HCT116 (cell line): Measurements from ENCODE around the gene PEAK1. TPM values are rescaled to one million over a fixed set of nuclear protein-coding genes. Genes with fewer than 3 reads are reported as not detected.

Source experiments
- ATAC-seq: fragments of 200-7000 bp; cut with Tn5 transposase; 2 replicates; pipeline ENCODE4 v1.9.1; 2020; ENCODE audit warnings: mild to moderate bottlenecking, moderate library complexity
- BruUV-seq: library from RNA; stranded (reverse); fragments of 400-500 nt; replicated peaks from 2 replicates; lab custom pipeline; 2021; lab: Mats Ljungman, UMichigan
- CTCF ChIA-PET: fragments of 300-600 bp; sonication (Branson Sonifier 250); formaldehyde crosslinking; loops from one replicate; lab custom pipeline; 2021; ENCODE audit warnings: antibody characterized with exemption; lab: Charles Lee
- POLR2A ChIA-PET: fragments of 300-600, 350-600 bp; sonication (Branson Sonifier 250); formaldehyde crosslinking; loops from one replicate; lab custom pipeline; 2021; ENCODE audit warnings: antibody characterized with exemption; lab: Charles Lee
- RAD21 ChIA-PET, 2 experiments: fragments of 300-600 bp; sonication (Branson Sonifier 250); formaldehyde crosslinking; loops; one replicate each; lab custom pipeline; 2023; ENCODE audit warnings: low total read pairs in 2 of 2; ENCODE audit not compliant: uncharacterized antibody in 2 of 2, unreplicated experiment in 2 of 2, low non-redundant PET in 1 of 2; lab: Charles Lee
- DNase-seq: peaks from one replicate; pipeline ENCODE4 v3.0.0-alpha.2; 2010; ENCODE audit warnings: low read depth, low spot score
- H2AFZ ChIP-seq: fragments of 200-600 bp; shearing (Covaris generic), sonication (generic); 2 replicates; pipeline ENCODE4 v1.6.1; 2017; ENCODE audit warnings: low read depth, mixed run types, mixed read lengths, antibody characterized with exemption, low read length; ENCODE audit not compliant: poor library complexity, severe bottlenecking
- H3K27ac ChIP-seq: 2 replicates; pipeline ENCODE4 v1.5.1; 2012; ENCODE audit warnings: low read depth, low read length
- H3K27me3 ChIP-seq: fragments of 200-600 bp; sonication (generic); 2 replicates; pipeline ENCODE4 v1.6.1; 2016; ENCODE audit warnings: mixed run types, low read length, mixed read lengths; ENCODE audit not compliant: insufficient read depth
- H3K36me3 ChIP-seq, 2 experiments: fragments of 200-500 bp in 1 of 2; fragments of 200-600 bp in 1 of 2; sonication (Bioruptor generic) in 1 of 2; sonication (generic) in 1 of 2; 2 replicates each; pipeline versions ENCODE4 v1.5.1 to v1.6.1; 2014 to 2016; ENCODE audit warnings: low read length in 2 of 2, inconsistent platforms in 1 of 2, mixed read lengths in 1 of 2, mixed run types in 1 of 2; ENCODE audit not compliant: insufficient read depth in 2 of 2, control insufficient read depth in 1 of 2
- H3K4me1 ChIP-seq, 2 experiments: fragments of 200-600 bp in 1 of 2; sonication (generic) in 1 of 2; 2 replicates each; pipeline versions ENCODE4 v1.5.1 to v1.6.1; 2012 to 2017; ENCODE audit warnings: low read length in 2 of 2, inconsistent platforms in 1 of 2, mild to moderate bottlenecking in 1 of 2, mixed read lengths in 1 of 2, mixed run types in 1 of 2, moderate library complexity in 1 of 2; ENCODE audit not compliant: insufficient read depth in 2 of 2, control insufficient read depth in 1 of 2
- H3K4me2 ChIP-seq: fragments of 200-600 bp; sonication (generic); 2 replicates; pipeline ENCODE4 v1.6.1; 2017; ENCODE audit warnings: mixed run types, low read length, mixed read lengths
- H3K4me3 ChIP-seq, 2 experiments: fragments of 200-600 bp in 1 of 2; sonication (generic) in 1 of 2; replicated peaks in 1 of 2; 2 replicates each; pipeline ENCODE4 v1.5.1; 2011 to 2016; ENCODE audit warnings: low read length in 2 of 2, control low read depth in 1 of 2, low read depth in 1 of 2, mild to moderate bottlenecking in 1 of 2, mixed read lengths in 1 of 2, mixed run types in 1 of 2
- H3K79me2 ChIP-seq: fragments of 200-600 bp; sonication (generic); 2 replicates; pipeline ENCODE4 v1.6.1; 2017; ENCODE audit warnings: mild to moderate bottlenecking, mixed run types, low read length, moderate library complexity, mixed read lengths; ENCODE audit not compliant: insufficient read depth
- H3K9ac ChIP-seq: fragments of 200-600 bp; sonication (generic); 2 replicates; pipeline ENCODE4 v1.6.1; 2016; ENCODE audit warnings: low read length, mixed read lengths
- H3K9me2 ChIP-seq: fragments of 200-600 bp; sonication (generic), shearing (Covaris generic); 2 replicates; pipeline ENCODE4 v1.6.1; 2017; ENCODE audit warnings: mixed run types, mild to moderate bottlenecking, moderate library complexity; ENCODE audit not compliant: insufficient read depth
- H3K9me3 ChIP-seq, 2 experiments: fragments of 200-500 bp in 1 of 2; fragments of 200-600 bp in 1 of 2; sonication (Bioruptor generic) in 1 of 2; sonication (generic) in 1 of 2; 2 replicates each; pipeline ENCODE4 v1.6.1; 2014 to 2017; ENCODE audit warnings: low read length in 2 of 2, mixed read lengths in 2 of 2, inconsistent platforms in 1 of 2, low read depth in 1 of 2, mild to moderate bottlenecking in 1 of 2, mixed run types in 1 of 2, moderate library complexity in 1 of 2; ENCODE audit not compliant: control insufficient read depth in 1 of 2, insufficient read depth in 1 of 2
- H4K20me1 ChIP-seq: fragments of 200-600 bp; sonication (generic), shearing (Covaris generic); 2 replicates; pipeline ENCODE4 v1.6.1; 2017; ENCODE audit warnings: mixed run types, mild to moderate bottlenecking, moderate library complexity; ENCODE audit not compliant: insufficient read depth
- ATF3 ChIP-seq: IDR thresholded peaks from 2 replicates; pipeline ENCODE4 v1.6.1; 2012
- CEBPB ChIP-seq: IDR thresholded peaks from 2 replicates; pipeline ENCODE4 v1.6.1; 2012; ENCODE audit warnings: low read depth
- CTCF ChIP-seq, 3 experiments: fragments of 200-600 bp in 1 of 3; sonication (generic) in 1 of 3; IDR thresholded peaks in 2 of 3; conservative IDR thresholded peaks in 1 of 3; 2 replicates each; pipeline ENCODE4 v1.5.1; 2012 to 2017; ENCODE audit warnings: low read depth in 2 of 3, low read length in 2 of 3, antibody characterized with exemption in 1 of 3, borderline replicate concordance in 1 of 3, control low read depth in 1 of 3, mild to moderate bottlenecking in 1 of 3, mixed read lengths in 1 of 3, mixed run types in 1 of 3, moderate library complexity in 1 of 3; ENCODE audit not compliant: insufficient read depth in 1 of 3
- EZH2 ChIP-seq: fragments of 200-600 bp; sonication (generic); IDR thresholded peaks from 2 replicates; pipeline ENCODE4 v1.6.1; 2017; ENCODE audit warnings: antibody characterized with exemption, mixed run types
- FOSL1 ChIP-seq: IDR thresholded peaks from 2 replicates; pipeline ENCODE4 v1.6.1; 2012; ENCODE audit warnings: low read depth
- JUND ChIP-seq: IDR thresholded peaks from 2 replicates; pipeline ENCODE4 v1.6.1; 2012
- MAX ChIP-seq: IDR thresholded peaks from 2 replicates; pipeline ENCODE4 v1.6.1; 2012
- POLR2AphosphoS5 ChIP-seq: IDR thresholded peaks from 2 replicates; pipeline ENCODE4 v1.6.1; 2011; ENCODE audit warnings: mild to moderate bottlenecking, low read depth, low read length, moderate library complexity
- RAD21 ChIP-seq: IDR thresholded peaks from 2 replicates; pipeline ENCODE4 v1.6.1; 2012; ENCODE audit warnings: low read depth, mild to moderate bottlenecking
- REST ChIP-seq: IDR thresholded peaks from 2 replicates; pipeline ENCODE4 v1.6.1; 2012; ENCODE audit warnings: low read depth
- SIN3A ChIP-seq: IDR thresholded peaks from 2 replicates; pipeline ENCODE4 v1.6.1; 2012; ENCODE audit warnings: low read depth
- TCF7L2 ChIP-seq: IDR thresholded peaks from 2 replicates; pipeline ENCODE4 v1.7.0; 2011; ENCODE audit warnings: borderline replicate concordance, inconsistent platforms; ENCODE audit not compliant: insufficient read depth, insufficient read length; ENCODE audit errors: extremely low read depth
- YY1 ChIP-seq: IDR thresholded peaks from 2 replicates; pipeline ENCODE4 v1.6.1; 2011; ENCODE audit warnings: low read length, low read depth, moderate library complexity, mild to moderate bottlenecking; ENCODE audit not compliant: insufficient replicate concordance; ENCODE audit errors: extremely low read depth
- ZBTB33 ChIP-seq: IDR thresholded peaks from 2 replicates; pipeline ENCODE4 v1.6.1; 2011; ENCODE audit warnings: mild to moderate bottlenecking, low read length, moderate library complexity; ENCODE audit not compliant: insufficient replicate concordance; ENCODE audit errors: extremely low read depth
- ZNF274 ChIP-seq: fragments of 200-500 bp; sonication (Bioruptor generic); IDR thresholded peaks from 2 replicates; pipeline ENCODE4 v1.6.1; 2014; ENCODE audit warnings: mild to moderate bottlenecking, low read depth, low read length, inconsistent platforms
- intact Hi-C: fragments of 100-400 bp; cut with micrococcal nuclease; formaldehyde crosslinking; loops from 2 replicates; pipeline ENCODE4 v1.10.0; 2022
- total RNA-seq: library from RNA; stranded (reverse); gene quantifications from one replicate; pipeline ENCODE4 v1.2.1, GENCODE V29; 2021; ENCODE audit not compliant: unreplicated experiment

The PEAK1 gene
- total RNA-seq, 1 experiment from 2014 or later = 23.4 TPM

- TF ChIP-seq YY1 = no peak
- no peak for TF ChIP-seq JUND
- no peak for TF ChIP-seq ATF3
- no peak for TF ChIP-seq CEBPB
- no peak for TF ChIP-seq EZH2
- no peak for TF ChIP-seq REST
- TF ChIP-seq SIN3A = no peak
- TF ChIP-seq FOSL1 = no peak
- no peak for TF ChIP-seq POLR2AphosphoS5
- TF ChIP-seq TCF7L2 = no peak
- no peak for TF ChIP-seq ZBTB33
- no peak for TF ChIP-seq MAX
- TF ChIP-seq CTCF (IDR thresholded peaks at IDR 0.05 in 2 of 3, conservative IDR thresholded peaks at IDR 0.05 in 1 of 3; ENCODE audit: borderline replicate concordance in 1 of 3, insufficient read depth in 1 of 3, low read depth in 2 of 3, low read length in 2 of 3) = no peak
- no peak for TF ChIP-seq RAD21
- no peak for TF ChIP-seq ZNF274
- no peak for ATAC-seq
- BruUV-seq = no TSS peak
Measured at GRCh38 chr15:77461486-77461885, 41.6 kb upstream of the PEAK1 start.

More at GRCh38 chr15:77461486-77461885, 41.6 kb upstream of the PEAK1 start:
- H3K9me3 ChIP-seq = no peaks in the 10 kb centered on the region
- H3K4me2 ChIP-seq = no peak overlapping the region
- no peaks in the 10 kb centered on the region for H4K20me1 ChIP-seq
- H3K9me2 ChIP-seq = no peaks in the 10 kb centered on the region
- H3K4me3 ChIP-seq = no peak overlapping the region
- no peaks in the 10 kb centered on the region; a peak in 1 of 4 replicates for H3K4me1 ChIP-seq
- peaks cover 7 to 9% of the 10 kb centered on the region in 2 experiments; a peak in 2 of 4 replicates for H3K36me3 ChIP-seq
- H3K27me3 ChIP-seq = no peaks in the 10 kb centered on the region
- H2AFZ ChIP-seq = no peak overlapping the region
- no peaks in the 10 kb centered on the region for H3K79me2 ChIP-seq
- POLR2A ChIA-PET = no interaction called here
- H3K27ac ChIP-seq = no peak overlapping the region
- CTCF ChIA-PET = no interaction called here
- RAD21 ChIA-PET = no interaction called here
- intact Hi-C loops = no loop called here
- DNase-seq = no peak
- H3K9ac ChIP-seq = no peak overlapping the region
